Parathyroid adenoma (tissue), 2 donors: Measurements from ENCODE around the gene SIGLEC7.

ENCODE experiments used
- H2AFZ ChIP-seq: fragments of 300-600 bp; sonication (generic); one replicate; pipeline ENCODE4 v1.7.0; 2017; ENCODE audit warnings: antibody characterized with exemption, mild to moderate bottlenecking
- H3K27ac ChIP-seq: fragments of 300-600 bp; sonication (generic); one replicate; pipeline ENCODE4 v1.7.0; 2017
- H3K27me3 ChIP-seq: fragments of 300-600 bp; sonication (generic); one replicate; pipeline ENCODE4 v1.7.0; 2017; ENCODE audit warnings: low read length; ENCODE audit not compliant: control insufficient read depth, insufficient read depth
- H3K36me3 ChIP-seq: fragments of 300-600 bp; sonication (generic); one replicate; pipeline ENCODE4 v1.7.0; 2017; ENCODE audit warnings: low read length; ENCODE audit not compliant: control insufficient read depth, insufficient read depth
- H3K4me1 ChIP-seq: fragments of 300-600 bp; sonication (generic); one replicate; pipeline ENCODE4 v1.7.0; 2017; ENCODE audit warnings: control low read depth
- H3K4me2 ChIP-seq: fragments of 300-600 bp; sonication (generic); one replicate; pipeline ENCODE4 v1.7.0; 2017; ENCODE audit warnings: low read length
- H3K4me3 ChIP-seq: fragments of 300-600 bp; sonication (generic); one replicate; pipeline ENCODE4 v1.7.0; 2017; ENCODE audit warnings: low read depth, low read length
- H3K79me2 ChIP-seq: fragments of 300-600 bp; sonication (generic); one replicate; pipeline ENCODE4 v1.7.0; 2017; ENCODE audit warnings: control low read depth
- H3K9ac ChIP-seq: fragments of 300-600 bp; sonication (generic); one replicate; pipeline ENCODE4 v1.7.0; 2017; ENCODE audit warnings: mild to moderate bottlenecking
- H3K9me3 ChIP-seq: fragments of 300-600 bp; sonication (generic); one replicate; pipeline ENCODE4 v1.7.0; 2017; ENCODE audit warnings: low read length; ENCODE audit not compliant: control insufficient read depth
- CTCF ChIP-seq: fragments of 300-600 bp; sonication (generic); IDR thresholded peaks from one replicate; pipeline ENCODE4 v1.7.0; 2017; ENCODE audit warnings: antibody characterized with exemption, mild to moderate bottlenecking
- donor health status: primary hyperparathyroidism.

The SIGLEC7 gene

GRCh38 chr19:51120160-51120559 lies 21.9 kb upstream of the SIGLEC7 start:
- Histone ChIP-seq H3K27me3 (no peaks in the 10 kb centered on the region), H3K79me2 (no peaks in the 10 kb centered on the region), H3K4me2 (no peak overlapping the region), H3K4me3 (no peak overlapping the region), H3K9me3 (no peaks in the 10 kb centered on the region), H3K27ac (no peak overlapping the region), H3K4me1 (peaks cover 12% of the 10 kb centered on the region), H3K9ac (no peak overlapping the region), H2AFZ (no peak overlapping the region), H3K36me3 (no peaks in the 10 kb centered on the region)
- TF ChIP-seq CTCF, result no peak

- no peak overlapping the region for H3K9ac ChIP-seq
- no peak overlapping the region for H3K27ac ChIP-seq
- peaks cover 21% of the 10 kb centered on the region for H3K4me1 ChIP-seq
- H3K27me3 ChIP-seq, result no peaks in the 10 kb centered on the region
- H3K4me2 ChIP-seq, result no peak overlapping the region
- no peak overlapping the region for H3K4me3 ChIP-seq
- no peaks in the 10 kb centered on the region for H3K9me3 ChIP-seq
- H3K79me2 ChIP-seq, result peaks cover 7% of the 10 kb centered on the region
- no peak for TF ChIP-seq CTCF
- no peak overlapping the region for H2AFZ ChIP-seq
- no peaks in the 10 kb centered on the region for H3K36me3 ChIP-seq
These were observed 20.8 kb upstream of the SIGLEC7 start for GRCh38 chr19:51121257-51121656.

GRCh38 chr19:51122112-51122981 lies 19.8 kb upstream of the SIGLEC7 start:
- Histone ChIP-seq H3K9ac (no peak overlapping the region), H3K27ac (no peak overlapping the region), H3K9me3 (no peaks in the 10 kb centered on the region), H2AFZ (no peak overlapping the region), H3K36me3 (no peaks in the 10 kb centered on the region), H3K4me1 (peaks cover 32% of the 10 kb centered on the region), H3K79me2 (peaks cover 11% of the 10 kb centered on the region), H3K4me3 (no peak overlapping the region), H3K27me3 (no peaks in the 10 kb centered on the region), H3K4me2 (no peak overlapping the region)
- no peak for TF ChIP-seq CTCF

- Histone ChIP-seq H3K4me3 (no peak overlapping the region), H3K4me2 (no peak overlapping the region), H3K4me1 (peaks cover 43% of the 10 kb centered on the region), H2AFZ (peak overlapping the region; percentile 20), H3K9me3 (no peaks in the 10 kb centered on the region), H3K9ac (no peak overlapping the region), H3K27me3 (no peaks in the 10 kb centered on the region), H3K36me3 (no peaks in the 10 kb centered on the region), H3K27ac (no peak overlapping the region), H3K79me2 (peaks cover 11% of the 10 kb centered on the region)
- no peak for TF ChIP-seq CTCF
These were observed 18.7 kb upstream of the SIGLEC7 start for GRCh38 chr19:51123381-51123800.

GRCh38 chr19:51123802-51124201 lies 18.3 kb upstream of the SIGLEC7 start:
- Histone ChIP-seq H3K36me3 (no peaks in the 10 kb centered on the region), H3K4me3 (no peak overlapping the region), H3K27me3 (no peaks in the 10 kb centered on the region), H3K4me1 (peaks cover 47% of the 10 kb centered on the region), H3K9me3 (no peaks in the 10 kb centered on the region), H2AFZ (peak overlapping the region; percentile 14), H3K9ac (no peak overlapping the region), H3K4me2 (no peak overlapping the region), H3K27ac (no peak overlapping the region), H3K79me2 (peaks cover 11% of the 10 kb centered on the region)
- TF ChIP-seq CTCF, result no peak
